Esophagus squamous epithelium (tissue), 4 donors: ENCODE results near the gene MMP7.

Experiments
- CTCF ChIP-seq, 6 experiments: fragments of 450-650 bp in 4 of 6; fragments of 200-600 bp in 2 of 6; sonication (generic) in 2 of 6; IDR thresholded peaks; one replicate each; pipeline ENCODE4 v1.5.1; 2016 to 2019; ENCODE audit warnings: antibody characterized with exemption in 6 of 6, mild to moderate bottlenecking in 4 of 6, moderate library complexity in 4 of 6
- POLR2A ChIP-seq, 4 donors: fragments of 450-650 bp; IDR thresholded peaks; one replicate each; pipeline ENCODE4 v1.6.1; 2017; ENCODE audit warnings: antibody characterized with exemption in 4 of 4, mild to moderate bottlenecking in 4 of 4, moderate library complexity in 3 of 4

- TF ChIP-seq POLR2A (IDR thresholded peaks at IDR 0.05) (no peak), CTCF (IDR thresholded peaks at IDR 0.05) (no peak)
Observed at GRCh38 chr11:102500829-102501228, 29.7 kb downstream of the MMP7 start.
